HG02970 (cell line): Measurements from ENCODE around the gene G2E3.
A peak's percentile ranks its signal among the peaks of the same experiment; 100 is the strongest.
"Not testable (repeated sequence)": the region's sequence is repeated elsewhere in the genome, so short reads cannot be mapped to it uniquely, and the experiment has no call there.

Experiments
- ATAC-seq: cut with Tn5 transposase; IDR thresholded peaks from one replicate; pipeline ENCODE4 v1.9.1; 2021; ENCODE audit warnings: mild to moderate bottlenecking, moderate library complexity, moderate number of reproducible peaks; ENCODE audit not compliant: unreplicated experiment, low FRiP score

Gene G2E3

GRCh38 chr14:30558675-30559555, at the start of gene G2E3:
Gene G2E3 (plus strand): TSS chr14:30559158. CDS start chr14:30581080, 21,922 bp downstream.
- peak; percentile 98 for ATAC-seq

GRCh38 chr14:30517737-30518136, 41.2 kb upstream of the G2E3 start:
- no peak for ATAC-seq

- ATAC-seq, result no peak
Measured at GRCh38 chr14:30518867-30519560, 39.9 kb upstream of the G2E3 start.

- ATAC-seq, result no peak
Measured at GRCh38 chr14:30519961-30520360, 39.0 kb upstream of the G2E3 start.

GRCh38 chr14:30520536-30520935, 38.4 kb upstream of the G2E3 start:
- ATAC-seq, result no peak

- ATAC-seq, result no peak
Measured at GRCh38 chr14:30521899-30522736, 36.8 kb upstream of the G2E3 start.

- ATAC-seq, result no peak
Measured at GRCh38 chr14:30525833-30526232, 33.1 kb upstream of the G2E3 start.

GRCh38 chr14:30527196-30527595, 31.8 kb upstream of the G2E3 start:
- ATAC-seq, result no peak

GRCh38 chr14:30528119-30528518, 30.8 kb upstream of the G2E3 start:
- no peak for ATAC-seq

- ATAC-seq, result no peak
Measured at GRCh38 chr14:30528778-30529642, 29.9 kb upstream of the G2E3 start.

GRCh38 chr14:30532264-30532663, 26.7 kb upstream of the G2E3 start:
- ATAC-seq, result no peak

- no peak for ATAC-seq
Measured at GRCh38 chr14:30533126-30533525, 25.8 kb upstream of the G2E3 start.

GRCh38 chr14:30541318-30541717, 17.6 kb upstream of the G2E3 start:
- ATAC-seq, result no peak

- not testable (repeated sequence) for ATAC-seq
Measured at GRCh38 chr14:30546735-30547134, 12.2 kb upstream of the G2E3 start.

- ATAC-seq, result no peak
Measured at GRCh38 chr14:30547388-30548048, 11.4 kb upstream of the G2E3 start.

GRCh38 chr14:30550335-30550734, 8.6 kb upstream of the G2E3 start:
- ATAC-seq, result no peak

- ATAC-seq, result no peak
Measured at GRCh38 chr14:30551460-30551859, 7.5 kb upstream of the G2E3 start.

- ATAC-seq, result no peak
Measured at GRCh38 chr14:30553311-30553989, 5.5 kb upstream of the G2E3 start.

GRCh38 chr14:30558362-30558674, 640 bp upstream of the G2E3 start:
- ATAC-seq, result no peak
